HG02852 (cell line): Measurements from ENCODE around the gene HAND2.

ENCODE experiments used
- ATAC-seq: cut with Tn5 transposase; IDR thresholded peaks from one replicate; pipeline ENCODE4 v1.9.1; 2021; ENCODE audit warnings: mild to moderate bottlenecking, moderate library complexity; ENCODE audit not compliant: unreplicated experiment

Gene HAND2

DNA sequence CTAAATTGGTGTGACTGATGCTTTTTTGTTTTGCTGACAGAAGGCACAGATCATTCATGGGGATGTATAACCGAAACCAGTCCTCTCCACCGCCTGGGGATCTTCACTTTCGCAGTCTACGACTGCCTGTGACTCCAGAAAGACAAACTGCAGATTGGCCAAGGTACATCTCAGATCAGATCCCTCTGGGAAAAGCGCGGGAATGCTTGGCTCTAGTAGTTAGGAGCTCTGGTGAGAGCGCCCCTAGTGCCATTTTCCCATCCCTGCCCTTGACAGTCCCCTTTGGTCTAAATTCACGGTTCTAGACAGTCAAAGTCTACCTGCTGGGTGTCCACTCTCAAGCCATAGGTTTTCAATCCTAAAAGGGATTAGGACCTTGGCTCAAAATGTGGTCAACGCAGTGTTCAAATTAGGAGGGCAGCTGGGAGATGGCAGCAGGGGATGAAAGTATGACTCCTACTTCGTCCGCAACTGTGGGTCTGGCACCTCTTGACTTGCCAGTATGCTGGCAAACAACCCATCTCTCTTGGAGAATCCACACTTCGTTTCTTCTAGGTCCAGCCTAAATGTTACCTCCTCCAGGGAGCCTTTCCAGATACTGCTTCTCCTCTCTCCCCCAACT is 6.9 kb upstream of the HAND2 start:
- ATAC-seq: no peak

DNA sequence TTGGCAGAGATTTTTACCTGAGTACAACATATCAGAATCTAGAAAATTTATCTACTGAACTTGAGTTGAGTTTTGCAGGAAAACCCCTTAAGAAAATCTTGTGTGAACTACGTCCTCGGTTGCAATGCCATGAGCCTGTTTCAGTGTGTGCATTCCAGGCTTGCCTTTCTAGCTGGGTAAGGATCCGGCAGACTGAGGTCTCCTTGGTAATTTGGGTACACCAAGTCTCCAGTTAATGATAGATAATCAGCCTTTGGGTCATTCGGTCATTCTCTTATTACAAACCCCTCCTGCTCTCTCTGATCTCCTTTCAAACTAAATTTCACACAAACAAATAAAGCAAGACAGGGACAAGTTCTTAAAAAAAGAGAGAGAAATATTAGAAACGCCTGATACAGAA is 5.9 kb upstream of the HAND2 start:
- ATAC-seq: no peak

DNA sequence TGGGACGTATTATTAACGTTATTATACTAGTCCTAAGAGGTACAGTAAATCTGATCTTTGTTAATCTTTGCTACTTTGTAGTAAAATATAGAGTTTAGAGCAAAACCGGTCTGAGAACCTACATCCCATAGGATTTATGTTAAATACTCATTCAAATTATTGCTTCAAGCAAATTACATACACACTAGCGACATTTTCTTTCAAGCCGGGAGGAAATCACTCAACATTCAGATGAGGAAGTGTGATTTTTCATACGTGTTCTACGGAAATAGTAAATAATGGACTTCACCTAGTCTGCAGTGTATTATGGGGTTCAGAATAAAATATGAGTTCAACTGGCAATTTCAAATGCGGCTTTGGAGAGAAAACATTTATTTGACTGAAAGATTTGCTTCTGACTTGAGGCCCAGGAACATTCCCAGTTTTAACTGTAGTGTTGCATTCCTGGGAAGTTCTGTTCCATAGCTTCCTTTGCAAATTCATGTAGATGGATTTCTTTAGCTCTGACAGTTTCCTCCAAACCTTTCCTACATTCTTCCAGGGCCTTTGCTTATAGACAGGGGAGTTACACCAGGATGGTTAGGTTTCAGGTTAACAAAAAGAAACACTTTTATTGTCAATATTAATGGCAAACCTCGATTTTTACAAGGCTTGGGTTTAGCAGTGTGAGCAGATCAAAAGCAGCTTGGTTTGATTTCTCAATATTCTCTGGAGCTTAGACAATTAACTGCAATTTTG is 5.3 kb upstream of the HAND2 start:
- no peak for ATAC-seq

DNA sequence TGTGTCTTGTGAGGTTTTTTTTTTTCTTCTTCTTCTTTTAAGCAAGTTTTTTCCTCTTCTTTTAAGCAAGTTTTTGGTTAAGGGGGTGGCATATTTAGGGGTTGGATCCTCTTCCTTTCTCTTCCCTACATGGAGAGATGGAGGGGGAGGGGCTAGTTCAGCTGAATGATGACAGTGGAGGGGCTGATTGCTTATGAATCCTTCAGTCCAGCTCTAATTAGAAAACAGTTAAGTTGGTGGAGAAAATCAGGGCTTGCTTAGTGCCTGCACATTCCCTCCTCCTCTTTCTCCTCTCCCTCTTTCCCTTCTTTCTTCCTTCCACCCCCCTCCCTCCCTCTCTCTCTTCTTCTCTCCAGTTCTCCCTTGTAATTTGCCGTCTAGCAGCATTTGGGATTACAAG is 4.4 kb upstream of the HAND2 start:
- no peak for ATAC-seq

DNA sequence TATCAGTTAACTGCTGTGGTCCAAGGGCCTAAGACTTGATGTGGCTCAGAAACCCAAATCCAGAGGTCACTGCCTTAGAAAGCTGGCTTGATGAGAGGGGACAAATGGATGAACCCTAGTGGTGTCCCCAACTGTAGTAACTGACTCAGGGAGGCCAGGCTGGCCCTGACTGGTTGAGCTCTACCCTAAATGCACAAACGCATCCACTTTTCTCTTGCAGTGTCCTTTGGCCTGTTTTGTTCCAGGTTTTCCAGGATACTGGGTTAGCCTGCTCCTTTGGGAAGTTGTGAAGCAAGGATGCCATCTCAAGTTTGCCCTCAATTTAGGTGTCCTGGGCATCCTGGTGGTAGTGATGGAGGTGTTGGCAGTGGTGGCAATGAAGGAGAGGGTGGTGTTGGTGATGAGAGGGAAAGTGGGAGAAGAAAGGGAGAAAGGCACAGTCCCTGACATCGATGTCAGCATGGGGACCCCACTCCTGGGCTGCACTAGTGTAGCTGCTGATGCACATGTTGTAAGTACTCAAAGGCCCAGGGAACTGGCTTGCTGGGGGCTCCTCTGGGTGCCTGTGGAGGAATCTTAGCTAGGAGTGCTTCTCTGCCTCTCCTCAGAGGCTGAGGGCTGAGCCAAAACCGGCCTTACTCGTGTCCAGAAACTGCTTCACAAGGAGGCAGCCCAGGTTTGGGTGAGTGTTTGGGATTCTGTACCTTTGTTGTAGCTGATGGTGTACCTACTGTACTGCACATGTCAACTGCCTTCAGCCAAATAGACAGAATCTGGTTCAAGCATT is 2.9 kb upstream of the HAND2 start:
- no peak for ATAC-seq

DNA sequence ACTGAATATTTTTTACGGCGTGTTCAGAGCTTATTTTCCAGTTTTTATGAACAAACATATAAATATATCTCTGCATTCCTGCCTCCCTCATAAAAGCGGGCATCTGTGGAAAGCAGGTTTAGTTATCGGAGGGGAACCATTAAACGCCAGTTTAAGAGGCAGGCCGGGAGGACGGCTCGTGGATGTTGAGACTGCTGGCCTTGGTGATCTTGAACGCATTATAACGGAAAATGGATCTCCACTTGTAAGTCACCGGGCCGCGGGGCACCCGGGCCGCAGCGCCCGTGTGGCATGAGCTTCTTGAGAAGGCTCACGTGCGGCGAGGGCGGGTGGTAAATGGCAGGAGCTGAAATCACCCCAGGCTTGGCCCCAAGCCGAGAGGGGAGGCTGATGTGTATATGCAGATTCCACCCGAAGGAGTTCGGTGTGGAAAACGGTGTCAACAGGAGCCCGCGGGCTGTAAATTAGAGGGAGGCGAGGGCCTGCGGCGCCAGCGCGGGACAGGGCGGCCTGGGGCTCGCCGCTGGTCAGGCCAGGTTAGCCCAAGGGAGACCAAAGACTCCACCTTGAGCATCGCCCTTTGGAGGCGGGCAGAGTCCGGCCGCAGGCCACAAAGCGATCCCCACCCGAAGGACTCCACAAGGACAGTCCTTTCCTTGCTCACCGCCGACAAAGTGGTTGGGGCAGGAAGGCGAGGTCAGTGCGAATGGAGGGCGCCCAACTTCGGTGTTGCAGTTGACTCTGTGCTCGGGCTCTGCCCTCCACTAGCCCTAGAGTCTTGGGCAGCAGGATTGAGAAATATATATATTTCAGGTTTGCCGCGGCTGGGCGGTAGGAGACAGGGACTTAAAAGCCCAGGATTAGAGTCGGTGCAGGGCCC is 1.3 kb upstream of the HAND2 start:
- ATAC-seq: no peak

DNA sequence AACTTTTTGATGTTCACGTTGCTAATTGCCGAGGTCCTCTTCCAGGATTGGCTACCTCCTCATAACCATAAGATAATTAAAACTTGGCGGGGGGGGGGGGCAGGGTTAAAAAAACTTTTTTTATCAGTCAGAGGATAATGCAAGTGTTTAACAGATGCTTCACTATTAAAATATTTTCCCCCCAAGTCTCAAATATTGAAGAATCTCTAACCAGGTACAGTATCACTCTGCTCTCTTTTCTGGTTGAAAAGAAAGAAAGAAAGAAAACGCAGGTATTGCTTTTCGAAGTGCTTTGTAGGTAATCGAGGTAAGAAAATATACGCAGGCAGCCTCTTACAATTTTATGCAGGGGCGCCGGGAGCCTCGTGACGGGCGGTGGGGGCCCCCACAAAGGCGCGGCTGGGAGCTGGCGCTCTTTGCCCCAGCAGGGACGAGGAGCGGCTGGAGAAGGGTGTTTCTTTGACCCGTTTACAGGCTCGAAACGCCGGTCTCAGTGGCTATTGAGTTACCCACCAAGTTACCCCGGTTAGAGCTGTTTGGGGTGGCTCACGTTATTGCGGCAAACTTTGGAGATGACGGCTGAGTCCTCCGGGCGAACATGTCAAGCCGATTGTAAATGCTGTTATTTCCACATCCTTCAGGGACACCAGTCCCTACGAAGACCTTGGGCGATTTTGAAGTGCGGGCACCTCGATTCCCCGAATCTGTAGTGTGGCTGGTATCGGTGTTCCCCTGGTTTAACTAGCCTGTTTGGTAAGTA is 477 bp upstream of the HAND2 start:
- ATAC-seq: no peak

DNA sequence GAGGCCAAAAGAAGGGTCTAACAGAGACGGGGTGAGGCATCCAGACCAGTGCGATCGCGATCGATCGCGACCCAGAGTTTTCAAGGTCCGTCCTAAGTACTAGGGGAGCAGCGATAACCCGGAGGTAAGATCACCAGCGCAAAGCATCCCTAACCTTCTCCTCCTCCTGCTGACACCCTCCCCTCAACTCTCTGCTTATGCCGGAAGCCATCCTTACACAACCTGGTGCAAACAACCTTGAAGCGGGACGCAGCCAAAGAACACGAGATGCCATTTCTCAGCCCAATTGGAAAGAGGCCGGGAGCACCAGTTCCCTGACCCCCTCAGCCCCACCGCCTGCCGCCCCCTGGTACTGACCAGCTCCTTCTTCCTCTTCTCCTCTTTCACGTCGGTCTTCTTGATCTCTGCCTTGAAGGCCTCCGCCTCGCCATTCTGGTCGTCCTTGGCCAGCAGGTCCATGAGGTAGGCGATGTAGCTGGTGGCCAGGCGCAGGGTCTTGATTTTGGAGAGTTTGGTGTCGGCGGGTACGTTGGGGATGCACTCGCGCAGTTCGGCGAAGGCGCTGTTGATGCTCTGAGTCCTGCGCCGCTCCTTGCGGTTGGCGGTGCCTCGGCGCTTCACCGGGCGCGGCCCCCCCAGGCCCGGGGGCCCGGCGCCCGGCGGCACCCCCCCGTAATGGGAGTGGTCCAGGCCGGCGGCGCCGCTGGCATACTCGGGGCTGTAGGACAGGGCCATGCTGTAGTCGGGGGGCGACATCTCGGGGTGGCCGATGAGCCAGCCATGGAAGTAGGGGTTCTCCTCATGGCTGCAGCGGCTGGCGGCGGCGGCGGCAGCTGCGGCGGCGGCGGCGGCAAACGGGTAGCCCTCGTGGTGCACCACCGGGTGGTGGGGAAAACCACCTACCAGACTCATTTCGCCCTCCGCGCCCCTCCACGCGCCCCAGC is 1.4 kb downstream of the HAND2 start:
- ATAC-seq: no peak

DNA sequence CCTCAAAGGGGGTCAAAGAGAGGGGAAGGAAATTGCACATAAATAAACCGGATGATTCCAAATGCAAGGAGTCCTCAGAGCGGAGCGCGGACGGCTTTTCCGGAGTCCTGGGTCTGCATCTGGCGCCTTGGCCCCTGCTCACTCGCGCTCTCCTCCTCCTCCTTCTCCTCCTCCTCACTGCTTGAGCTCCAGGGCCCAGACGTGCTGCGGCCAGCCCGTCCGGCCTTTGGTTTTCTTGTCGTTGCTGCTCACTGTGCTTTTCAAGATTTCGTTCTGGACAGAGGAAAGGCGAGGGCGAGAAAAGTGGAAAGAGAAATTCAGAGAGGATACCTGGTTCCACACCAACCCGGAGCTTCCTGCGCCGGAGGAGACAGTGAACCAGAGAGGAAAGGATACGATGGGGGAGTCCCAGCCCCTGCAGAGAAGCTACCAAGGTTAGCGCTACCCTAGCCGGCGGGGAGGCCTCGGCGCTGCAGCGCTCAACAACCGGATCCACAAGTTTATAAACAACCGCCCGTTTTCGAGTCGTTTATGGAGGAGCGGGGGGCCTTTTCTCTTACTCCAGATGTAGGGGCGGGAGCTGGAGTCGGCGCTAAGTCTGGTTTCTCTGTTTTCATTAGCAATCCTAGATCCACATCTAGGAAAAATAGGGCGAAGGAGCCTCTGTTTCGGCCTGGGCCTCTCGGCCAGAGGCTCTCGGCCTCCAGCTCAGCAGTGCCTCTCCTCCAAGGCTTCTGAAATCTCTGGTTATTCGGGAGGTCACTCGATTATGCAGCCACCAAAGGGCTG is 2.7 kb downstream of the HAND2 start:
- ATAC-seq: no peak

DNA sequence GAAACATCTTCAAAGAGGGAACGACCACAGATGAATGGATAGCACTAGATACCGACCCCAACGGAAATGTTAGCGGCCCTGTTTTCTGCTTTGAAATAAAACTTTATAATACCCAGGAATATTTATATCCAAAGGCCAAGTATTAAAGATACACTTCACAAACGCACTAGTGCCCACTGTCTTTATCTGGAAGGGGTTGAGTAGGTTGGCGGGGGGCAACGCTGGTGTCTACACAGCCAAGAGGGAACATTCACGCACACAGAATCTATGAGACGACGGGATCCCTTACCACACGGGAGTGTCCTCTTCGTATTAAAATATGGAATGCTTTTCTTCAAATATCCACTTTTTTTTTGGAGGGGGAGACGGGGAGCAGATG is 3.3 kb downstream of the HAND2 start:
- ATAC-seq: no peak

DNA sequence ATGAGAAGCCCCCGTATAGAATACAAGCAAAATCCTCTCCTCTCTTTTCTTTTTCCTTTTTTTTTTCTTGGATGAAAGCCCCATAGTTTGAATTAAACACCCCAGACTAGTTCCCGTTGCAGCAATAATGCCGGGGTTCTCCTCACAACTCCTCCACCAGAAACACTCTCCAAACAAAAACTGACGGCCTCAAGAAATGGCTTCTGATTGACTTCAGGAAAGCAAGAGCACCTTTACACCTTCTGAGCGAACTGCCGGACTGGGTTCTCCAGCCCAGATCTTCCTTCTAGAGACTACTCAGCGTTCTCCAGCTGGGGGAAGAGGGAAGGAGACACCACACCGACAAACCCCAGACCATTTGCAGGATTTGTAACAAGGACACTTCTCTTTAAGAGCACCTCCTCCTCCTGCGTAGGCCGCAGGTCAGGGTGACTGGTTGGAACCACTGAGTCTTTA is 4.0 kb downstream of the HAND2 start:
- no peak for ATAC-seq

DNA sequence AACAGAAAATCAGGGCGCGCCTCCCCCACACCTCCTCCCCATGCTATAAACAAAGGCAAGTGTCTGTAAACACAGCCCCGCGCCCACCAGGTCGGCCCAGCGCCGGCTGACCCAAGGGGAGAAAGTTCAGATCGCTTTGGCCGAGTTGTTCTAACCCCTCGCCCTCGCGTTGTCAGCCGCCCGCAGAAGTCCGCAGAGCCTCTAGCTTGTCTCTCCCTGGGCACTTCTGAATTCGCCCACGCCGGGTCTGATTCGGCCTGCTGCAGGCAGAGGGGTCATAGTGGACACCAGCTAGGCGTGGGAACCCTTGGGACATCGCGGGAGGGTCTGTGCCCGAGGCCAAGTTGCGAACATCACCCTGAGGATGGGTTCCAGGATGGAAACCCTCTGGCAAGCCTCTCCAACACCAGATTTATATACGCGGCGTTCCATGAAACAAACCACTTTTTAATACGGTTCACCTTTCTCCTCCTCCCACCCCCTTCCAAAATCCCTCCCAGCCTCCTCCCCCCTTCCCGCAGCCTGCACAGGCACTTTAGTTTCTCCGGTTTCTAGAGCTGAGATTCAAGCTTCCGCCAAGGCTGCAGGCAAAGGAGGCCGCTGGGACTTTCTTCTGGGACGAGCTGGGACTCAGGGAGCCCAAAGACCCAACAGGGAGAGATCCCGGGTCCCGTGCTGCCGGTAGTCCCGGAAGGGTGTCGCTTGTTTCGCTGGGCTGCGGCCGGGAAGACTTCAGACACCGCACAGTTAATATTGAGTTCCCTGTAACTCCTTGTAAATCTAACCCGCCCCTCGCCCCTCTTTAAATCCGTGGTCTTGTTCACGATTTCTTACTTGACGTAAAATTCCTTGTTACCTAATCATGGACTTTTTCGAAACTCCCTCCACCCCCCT is 4.7 kb downstream of the HAND2 start:
- ATAC-seq: no peak

DNA sequence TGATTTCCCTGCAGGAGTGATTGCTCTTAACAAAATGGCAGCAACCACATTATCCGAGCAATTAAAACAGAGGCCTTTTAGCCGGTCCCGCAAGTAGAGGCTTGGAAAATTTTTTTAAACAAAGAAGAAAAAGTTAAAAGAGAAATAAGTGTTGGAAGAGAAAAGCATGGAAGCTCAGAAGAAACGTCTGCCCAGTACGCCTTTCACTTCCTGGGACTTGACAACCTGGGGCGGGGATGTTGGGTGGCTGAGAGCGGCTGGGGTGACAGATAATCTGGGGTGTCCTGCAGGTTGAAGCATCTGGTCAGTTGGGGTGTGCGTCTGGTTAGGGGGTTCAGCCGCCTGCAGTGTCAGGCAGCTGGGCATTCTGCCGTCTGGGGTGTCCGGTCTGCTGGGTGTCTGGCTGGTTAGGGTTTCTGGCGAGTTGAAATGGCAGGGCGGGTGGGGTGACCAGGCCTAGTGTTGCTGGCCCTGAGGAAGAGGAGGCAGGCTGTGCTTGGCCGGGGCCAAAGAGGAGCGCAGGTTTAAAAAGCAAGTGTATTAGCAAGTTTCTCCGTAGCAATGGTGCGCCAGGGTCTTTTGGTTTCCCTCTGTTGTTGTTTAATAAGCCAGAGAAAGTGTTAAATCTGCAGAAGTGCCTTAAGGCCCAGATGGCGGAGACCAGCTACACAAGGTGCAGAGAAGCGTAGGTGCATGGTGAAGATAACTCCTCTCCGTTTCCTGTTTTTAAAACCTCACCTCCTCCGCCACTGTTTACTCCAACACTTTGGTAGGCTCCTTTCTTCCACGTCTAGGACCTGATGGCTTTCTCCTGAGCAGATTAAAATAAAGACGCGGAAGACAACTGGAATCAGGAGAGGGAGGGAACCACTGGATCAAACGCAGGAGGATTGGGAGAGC is 5.6 kb downstream of the HAND2 start:
- no peak for ATAC-seq

DNA sequence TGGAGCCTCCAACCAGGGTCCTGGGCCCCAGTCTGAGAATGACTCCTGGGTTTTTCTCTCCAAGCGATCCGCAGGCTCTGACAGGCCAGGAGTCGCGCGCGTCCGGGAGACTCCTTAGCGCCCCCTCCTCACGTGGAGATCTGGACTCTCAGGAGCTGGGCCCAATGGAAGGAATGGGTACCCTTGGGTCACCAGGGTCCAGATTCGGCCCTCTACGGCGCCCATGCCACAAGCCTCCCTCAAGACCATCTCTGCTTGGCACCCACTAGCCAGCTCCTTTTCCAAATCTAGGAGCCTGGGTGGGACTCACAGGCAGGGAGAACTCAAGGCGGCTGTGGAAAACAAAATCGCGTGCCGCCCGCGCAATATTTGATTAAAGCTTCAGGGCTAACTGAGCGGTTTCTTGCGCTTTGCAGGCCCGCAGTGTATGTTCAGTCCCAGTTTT is 7.1 kb downstream of the HAND2 start:
- no peak for ATAC-seq

DNA sequence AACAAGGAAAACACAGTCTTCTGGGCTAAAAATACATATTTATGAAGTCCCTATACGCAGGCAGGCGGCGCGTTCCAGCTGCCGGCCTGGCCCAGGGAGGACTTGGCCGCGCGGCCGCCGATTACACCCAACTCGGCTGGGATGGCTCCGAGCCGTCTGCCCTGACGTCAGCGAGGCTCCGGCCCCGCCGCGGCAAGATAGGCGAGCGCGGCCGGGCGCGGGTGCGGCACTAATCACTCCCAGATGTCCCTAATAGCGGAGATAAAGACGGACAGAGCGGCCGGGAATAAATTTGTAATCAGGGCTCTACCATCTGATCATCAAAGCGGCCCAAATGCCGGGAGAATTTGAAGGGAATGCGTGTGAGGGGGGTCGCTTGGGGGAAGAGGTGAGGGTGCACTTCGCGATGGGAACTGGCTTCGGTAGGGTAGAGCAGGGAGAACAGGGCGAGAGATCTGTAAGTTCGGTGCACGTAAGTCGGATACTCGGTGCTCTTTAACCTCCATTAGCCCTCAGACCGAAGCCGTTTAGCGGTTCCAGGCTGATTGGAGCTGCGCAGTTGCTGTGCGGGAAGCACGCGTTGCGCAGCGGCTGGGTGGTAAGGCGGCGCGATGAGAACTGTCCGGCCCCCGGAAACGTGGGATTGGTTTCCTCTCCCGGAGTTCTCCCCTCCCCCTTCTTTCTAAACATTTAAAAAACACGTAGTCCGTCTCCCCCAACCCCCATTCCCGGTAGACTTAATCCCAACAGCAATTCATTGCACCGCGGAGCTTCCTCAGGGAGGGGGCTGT is 7.7 kb downstream of the HAND2 start:
- ATAC-seq: no peak
